GM19372 (cell line): Measurements from ENCODE around the gene TAF10.

Source experiments
- ATAC-seq: cut with Tn5 transposase; IDR thresholded peaks from one replicate; pipeline ENCODE4 v1.9.1; 2021; ENCODE audit warnings: mild to moderate bottlenecking, low read depth, moderate library complexity; ENCODE audit not compliant: unreplicated experiment

Gene TAF10

DNA sequence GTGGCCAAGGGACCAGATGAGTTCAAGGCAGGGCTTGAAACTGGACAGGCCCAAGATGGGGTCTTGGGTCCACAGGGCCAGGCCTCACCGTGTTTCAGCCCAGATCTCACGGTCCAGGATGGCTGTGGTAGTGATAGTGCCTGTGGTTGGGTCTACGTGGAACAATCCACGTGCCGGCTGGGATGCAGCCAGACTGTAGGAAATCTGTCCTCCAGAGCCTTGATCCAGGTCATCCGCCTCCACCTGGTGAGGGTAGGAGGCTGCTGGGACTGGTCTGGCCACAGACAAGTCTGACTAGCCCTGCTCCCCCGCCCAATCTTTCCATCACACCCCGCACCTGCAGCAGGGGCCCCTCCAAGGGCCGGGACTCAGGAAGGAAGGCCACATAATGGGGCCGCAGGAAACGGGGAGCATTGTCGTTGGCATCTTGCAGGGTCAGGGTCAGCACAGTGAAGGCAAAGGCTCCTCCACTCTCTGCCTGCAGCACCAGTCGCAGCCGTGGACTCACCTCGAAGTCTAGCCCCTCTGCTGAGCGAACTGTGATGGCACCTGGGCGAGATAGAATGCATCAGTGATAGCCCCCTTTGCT, 13.9 kb upstream of the TAF10 start:
- no peak for ATAC-seq

GRCh38 chr11:6625156-6625831, 13.3 kb upstream of the TAF10 start:
- no peak for ATAC-seq

DNA sequence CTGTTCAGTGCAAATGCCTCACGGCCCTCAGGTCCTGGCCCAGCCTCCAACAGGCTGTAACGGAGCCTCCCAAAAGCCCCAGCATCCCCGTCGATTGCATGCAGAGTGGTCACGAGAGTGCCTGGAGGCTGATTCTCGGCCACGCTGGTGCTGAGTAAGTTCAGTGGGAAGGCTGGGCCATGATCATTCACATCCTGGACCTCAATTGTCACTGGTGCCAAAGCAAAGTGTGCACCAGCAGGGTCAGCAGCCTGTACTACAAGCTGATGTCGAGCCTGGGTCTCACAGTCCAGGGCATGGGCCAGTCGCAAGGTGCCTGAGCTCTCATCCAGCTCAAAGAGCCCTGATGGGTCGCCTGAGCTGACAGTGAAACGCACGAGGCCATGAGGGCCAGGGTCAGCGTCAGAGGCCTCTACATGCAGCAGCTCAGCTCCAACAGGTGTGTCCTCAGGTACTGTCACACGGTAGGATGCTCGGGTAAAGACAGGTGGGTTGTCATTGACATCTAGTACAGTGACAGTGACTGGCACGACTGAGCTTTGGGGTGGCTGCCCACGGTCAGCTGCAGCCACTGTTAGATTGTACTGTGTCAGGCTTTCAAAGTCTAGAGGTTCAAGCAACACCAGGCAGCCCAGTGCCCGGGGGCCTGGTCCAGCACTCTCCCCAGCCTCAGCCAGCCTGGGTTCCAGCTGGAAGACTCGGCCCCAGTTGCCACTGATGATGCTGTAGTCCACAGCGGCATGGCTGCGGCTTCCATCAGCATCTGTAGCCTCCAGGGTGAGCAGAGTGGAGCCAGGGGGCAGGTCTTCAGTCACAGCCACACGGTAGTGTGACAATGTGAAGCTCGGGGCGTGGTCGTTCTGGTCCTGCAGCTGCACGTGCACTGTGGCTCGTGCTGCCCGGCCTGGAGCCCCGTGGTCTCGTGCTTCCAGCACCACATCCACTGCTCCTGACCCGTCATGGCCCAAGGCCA, 11.7 kb upstream of the TAF10 start:
- no peak for ATAC-seq

GRCh38 chr11:6622261-6623171, 10.5 kb upstream of the TAF10 start:
- no peak for ATAC-seq

GRCh38 chr11:6621711-6622211, 9.7 kb upstream of the TAF10 start:
- ATAC-seq = no peak

GRCh38 chr11:6620636-6621035, 8.6 kb upstream of the TAF10 start:
- no peak for ATAC-seq

DNA sequence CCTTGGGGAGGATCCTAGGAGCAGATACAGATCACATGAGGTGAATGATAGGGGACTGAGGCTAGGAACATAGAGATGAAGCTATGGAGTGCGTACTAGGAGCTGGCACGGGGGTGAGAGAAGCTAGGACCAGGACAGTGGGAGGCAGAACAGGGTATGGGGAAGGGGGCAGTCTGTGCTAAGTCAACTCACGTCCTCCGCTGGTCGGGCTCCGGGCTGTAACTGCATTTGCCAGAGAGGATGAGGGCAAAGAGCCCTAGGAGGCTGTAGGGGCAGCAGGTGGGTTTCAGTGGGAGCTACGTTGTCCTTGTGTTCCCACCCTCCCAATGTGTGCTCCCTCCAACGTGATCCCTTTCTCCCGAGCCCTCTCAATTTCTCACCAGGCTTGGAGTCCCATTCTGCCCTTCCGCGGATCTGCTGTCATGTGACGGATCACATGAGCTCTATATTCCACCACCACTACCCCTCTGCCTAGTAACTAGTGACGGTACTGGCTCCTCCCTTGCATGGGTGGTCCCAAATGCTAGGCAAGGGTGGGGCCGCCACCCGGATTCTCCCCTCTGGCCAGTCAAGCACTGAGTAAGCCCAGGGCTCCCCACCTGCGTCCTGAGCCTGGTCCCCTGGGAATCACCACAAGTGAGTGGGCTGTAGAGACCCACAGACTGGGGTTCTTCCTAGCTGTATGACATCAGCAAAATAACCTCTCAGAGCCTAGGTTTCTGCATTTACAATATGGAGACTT, 7.2 kb upstream of the TAF10 start, which contains the start of gene TPP1:
Gene TPP1, minus strand, starts transcription at position 419 of the 742 bp plus-strand sequence. Its CDS starts 22 bp downstream, at position 397.
- ATAC-seq = peak; percentile 99

- no peak for ATAC-seq
Measured at GRCh38 chr11:6618117-6619003, 6.3 kb upstream of the TAF10 start.

GRCh38 chr11:6617315-6617781, 5.3 kb upstream of the TAF10 start:
- no peak for ATAC-seq

- ATAC-seq = no peak
Measured at GRCh38 chr11:6616596-6617250, 4.7 kb upstream of the TAF10 start.

GRCh38 chr11:6615882-6616585, 4.0 kb upstream of the TAF10 start:
- no peak for ATAC-seq

GRCh38 chr11:6615046-6615445, 3.0 kb upstream of the TAF10 start:
- no peak for ATAC-seq

GRCh38 chr11:6614446-6614845, 2.4 kb upstream of the TAF10 start:
- no peak for ATAC-seq

- ATAC-seq = no peak
Measured at GRCh38 chr11:6613496-6613895, 1.5 kb upstream of the TAF10 start.

- ATAC-seq = peak; percentile 15
Measured at GRCh38 chr11:6611963-6612212, 128 bp downstream of the TAF10 start.

- no peak for ATAC-seq
Measured at GRCh38 chr11:6611092-6611962, 689 bp downstream of the TAF10 start.
